AG04450 (cell line): Measurements from ENCODE around the gene TSPEAR. TPM values are rescaled to one million over a fixed set of nuclear protein-coding genes. Genes with fewer than 3 reads are reported as not detected.

Experiments used
- CTCF ChIA-PET: fragments of 300-600, 350-600 bp; formaldehyde crosslinking; extraction: SDS; loops from one replicate; lab custom pipeline; 2022; ENCODE audit warnings: antibody characterized with exemption, inconsistent platforms; lab: Charles Lee
- POLR2A ChIA-PET: fragments of 350-600 bp; formaldehyde crosslinking; extraction: SDS; loops from one replicate; lab custom pipeline; 2021; ENCODE audit warnings: antibody characterized with exemption, inconsistent platforms; lab: Yijun Ruan, JAX
- DNase-seq: peaks from one replicate; pipeline ENCODE4 v3.0.0-alpha.2; 2011; ENCODE audit warnings: low read depth, low spot score
- H3K27ac ChIP-seq: one replicate; pipeline ENCODE4 v1.5.1; 2012; ENCODE audit warnings: low read depth, low read length, control low read depth
- H3K27me3 ChIP-seq: one replicate; pipeline ENCODE4 v1.6.0; 2012; ENCODE audit warnings: low read length; ENCODE audit not compliant: control insufficient read depth, insufficient read depth
- H3K4me3 ChIP-seq: 2 replicates; pipeline ENCODE4 v1.5.1; 2011; ENCODE audit warnings: mild to moderate bottlenecking, low read depth, low read length, control low read depth
- H3K9me3 ChIP-seq: 2 replicates; pipeline ENCODE4 v1.5.1; 2012; ENCODE audit warnings: low read length; ENCODE audit not compliant: control insufficient read depth, insufficient read depth
- CTCF ChIP-seq: IDR thresholded peaks from 2 replicates; pipeline ENCODE4 v1.5.1; 2011; ENCODE audit warnings: low read depth, low read length, control low read depth, inconsistent platforms
- polyA plus RNA-seq: library from polyadenylated mRNA; depleted of rRNA; stranded (reverse); fragments of >200 nt; gene quantifications from 2 replicates; pipeline ENCODE4 v1.2.3, GENCODE V29; 2011

TSPEAR gene
- polyA plus RNA-seq, 1 experiment: not detected

GRCh38 chr21:44752671-44753235 lies 41.4 kb upstream of the TSPEAR start:
- no peak for TF ChIP-seq CTCF
- Histone ChIP-seq H3K27ac (no peak overlapping the region), H3K27me3 (peaks cover 26% of the 10 kb centered on the region), H3K9me3 (peaks cover 2% of the 10 kb centered on the region; the same call in 1 of the 2 replicates), H3K4me3 (no peak overlapping the region)
- POLR2A ChIA-PET: no interaction called here
- CTCF ChIA-PET: interaction anchor here (1.5 kb wide), 1 partner anchor 41 kb away, joined by 3 read pairs; no protein-coding TSS in a partner anchor
- DNase-seq: no peak

- Histone ChIP-seq H3K27me3 (peaks cover 30% of the 10 kb centered on the region), H3K27ac (no peak overlapping the region), H3K4me3 (no peak overlapping the region), H3K9me3 (peaks cover 2% of the 10 kb centered on the region; the same call in 1 of the 2 replicates)
- TF ChIP-seq CTCF: no peak
- ChIA-PET CTCF (no interaction called here), POLR2A (no interaction called here)
- no peak for DNase-seq
These were observed 40.6 kb upstream of the TSPEAR start for GRCh38 chr21:44751799-44752636.

- peaks cover 2% of the 10 kb centered on the region; the same call in 1 of the 2 replicates for H3K9me3 ChIP-seq
- no peak for TF ChIP-seq CTCF
- H3K4me3 ChIP-seq: no peak overlapping the region
- H3K27me3 ChIP-seq: peaks cover 34% of the 10 kb centered on the region
- H3K27ac ChIP-seq: no peak overlapping the region
- ChIA-PET POLR2A (no interaction called here), CTCF (no interaction called here)
- no peak for DNase-seq
These were observed 39.9 kb upstream of the TSPEAR start for GRCh38 chr21:44751186-44751798.

GRCh38 chr21:44750675-44751025 lies 39.3 kb upstream of the TSPEAR start:
- Histone ChIP-seq H3K9me3 (peaks cover 2% of the 10 kb centered on the region; the same call in 1 of the 2 replicates), H3K4me3 (no peak overlapping the region), H3K27ac (no peak overlapping the region), H3K27me3 (peaks cover 39% of the 10 kb centered on the region)
- no peak for DNase-seq
- POLR2A ChIA-PET: no interaction called here
- TF ChIP-seq CTCF: no peak
- CTCF ChIA-PET: no interaction called here
